Measurements from ENCODE around the gene MET. TPM values are rescaled to one million over a fixed set of nuclear protein-coding genes. Genes with fewer than 3 reads are reported as not detected.

The MET gene
- total RNA-seq, 1 donor from 2014 or later: 23.6 TPM

DNA sequence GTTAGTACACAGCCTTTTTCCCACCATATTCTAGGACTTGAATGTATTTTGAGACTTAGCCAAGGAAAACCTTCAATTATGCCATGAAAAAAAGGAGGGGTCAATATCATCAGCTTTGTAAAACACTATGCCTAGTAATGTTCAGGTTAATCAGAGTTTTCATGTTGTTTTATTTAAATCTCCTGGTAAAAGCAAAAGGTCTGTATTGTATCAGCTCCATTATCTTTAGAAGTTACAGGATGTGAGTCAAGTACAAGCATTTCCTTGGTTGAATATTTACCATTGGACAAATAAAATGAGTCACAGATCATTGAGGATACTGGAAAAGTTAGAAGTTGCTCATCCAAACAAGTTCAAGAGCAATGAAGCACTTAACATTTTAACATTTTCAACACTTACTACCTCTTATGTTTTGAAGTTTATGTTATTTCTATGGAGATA lies 100.4 kb downstream of the MET start:
- H3K9me3 Mint-ChIP-seq (ENCODE audit: low read depth): no peaks in the 10 kb centered on the region
- peaks cover 43% of the 10 kb centered on the region for H3K4me1 Mint-ChIP-seq (ENCODE audit: low read depth)
- H3K27me3 Mint-ChIP-seq (ENCODE audit: low read depth): no peaks in the 10 kb centered on the region
- no peak overlapping the region for H3K27ac Mint-ChIP-seq (ENCODE audit: unreplicated experiment)
- H3K36me3 Mint-ChIP-seq (ENCODE audit: low read depth): peaks cover 11% of the 10 kb centered on the region
- TF ChIP-seq, protein P1, sequence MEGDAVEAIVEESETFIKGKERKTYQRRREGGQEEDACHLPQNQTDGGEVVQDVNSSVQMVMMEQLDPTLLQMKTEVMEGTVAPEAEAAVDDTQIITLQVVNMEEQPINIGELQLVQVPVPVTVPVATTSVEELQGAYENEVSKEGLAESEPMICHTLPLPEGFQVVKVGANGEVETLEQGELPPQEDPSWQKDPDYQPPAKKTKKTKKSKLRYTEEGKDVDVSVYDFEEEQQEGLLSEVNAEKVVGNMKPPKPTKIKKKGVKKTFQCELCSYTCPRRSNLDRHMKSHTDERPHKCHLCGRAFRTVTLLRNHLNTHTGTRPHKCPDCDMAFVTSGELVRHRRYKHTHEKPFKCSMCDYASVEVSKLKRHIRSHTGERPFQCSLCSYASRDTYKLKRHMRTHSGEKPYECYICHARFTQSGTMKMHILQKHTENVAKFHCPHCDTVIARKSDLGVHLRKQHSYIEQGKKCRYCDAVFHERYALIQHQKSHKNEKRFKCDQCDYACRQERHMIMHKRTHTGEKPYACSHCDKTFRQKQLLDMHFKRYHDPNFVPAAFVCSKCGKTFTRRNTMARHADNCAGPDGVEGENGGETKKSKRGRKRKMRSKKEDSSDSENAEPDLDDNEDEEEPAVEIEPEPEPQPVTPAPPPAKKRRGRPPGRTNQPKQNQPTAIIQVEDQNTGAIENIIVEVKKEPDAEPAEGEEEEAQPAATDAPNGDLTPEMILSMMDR (IDR thresholded peaks at IDR 0.05): no peak
- H3K4me3 Mint-ChIP-seq (ENCODE audit: unreplicated experiment): no peak overlapping the region
- no peak for DNase-seq (ENCODE audit: low spot score)

DNA sequence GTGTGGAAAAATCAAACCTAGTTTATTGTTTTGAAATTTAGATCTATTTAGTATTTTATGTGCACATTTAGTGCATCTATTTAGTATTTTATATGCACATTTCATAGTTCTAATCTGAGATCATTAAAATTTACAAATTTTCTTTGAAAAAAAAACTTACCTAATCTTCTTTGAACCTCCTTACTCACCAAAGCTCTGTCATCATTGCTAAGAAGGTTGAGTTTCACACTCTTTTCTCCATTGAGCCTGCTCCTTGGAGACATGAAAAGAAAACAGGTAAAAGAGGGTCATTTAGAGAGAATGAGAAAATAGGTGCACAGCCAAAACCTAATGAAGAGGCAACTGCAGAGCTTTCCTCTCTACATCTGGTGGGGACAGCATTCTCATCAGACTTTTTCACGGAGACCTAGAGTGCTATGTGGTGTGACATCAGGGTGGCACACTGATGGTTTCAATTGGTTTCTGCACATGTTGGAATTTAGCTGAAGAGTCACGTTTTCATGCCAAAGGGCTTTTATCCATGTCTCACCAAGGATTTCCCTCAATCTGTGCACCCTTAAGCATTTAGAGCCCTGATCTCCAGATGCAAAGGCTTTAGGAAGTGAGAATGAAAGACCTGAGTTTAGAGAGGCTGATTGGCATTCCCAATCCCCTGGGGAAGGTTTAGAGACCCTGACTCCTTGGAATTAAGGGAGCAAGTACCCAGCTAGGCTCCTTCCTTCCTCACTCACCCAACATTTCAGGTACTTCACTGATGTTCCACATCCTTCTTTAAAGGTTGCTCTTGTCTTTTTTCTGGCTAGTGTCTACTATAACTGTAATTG lies 101.1 kb downstream of the MET start:
- Mint-ChIP-seq H3K4me1 (ENCODE audit: low read depth) (peaks cover 50% of the 10 kb centered on the region), H3K9me3 (ENCODE audit: low read depth) (no peaks in the 10 kb centered on the region), H3K27me3 (ENCODE audit: low read depth) (no peaks in the 10 kb centered on the region), H3K36me3 (ENCODE audit: low read depth) (peaks cover 11% of the 10 kb centered on the region), H3K27ac (ENCODE audit: unreplicated experiment) (no peak overlapping the region), H3K4me3 (ENCODE audit: unreplicated experiment) (no peak overlapping the region)
- TF ChIP-seq, protein P1 (IDR thresholded peaks at IDR 0.05): no peak
- DNase-seq (ENCODE audit: low spot score): no peak

DNA sequence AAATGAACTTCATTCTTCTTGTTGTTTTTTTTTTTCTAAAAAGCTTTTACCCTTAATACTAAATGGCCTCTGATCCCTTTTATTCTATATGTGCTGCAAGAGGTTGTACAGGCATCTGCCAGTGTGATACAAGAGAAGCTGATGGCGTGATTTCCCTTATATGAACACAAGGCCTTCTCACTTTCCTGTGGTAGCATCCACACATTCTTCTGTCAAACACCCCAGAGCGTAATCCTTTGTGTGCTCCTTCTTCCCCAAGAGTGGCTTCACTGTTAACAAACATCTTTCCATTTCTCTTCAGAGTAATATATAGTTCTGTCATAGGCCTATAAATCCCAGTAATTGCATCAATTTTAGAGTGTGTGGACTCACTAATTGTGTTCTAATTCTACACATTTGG lies 104.0 kb downstream of the MET start:
- Mint-ChIP-seq H3K4me3 (ENCODE audit: unreplicated experiment) (no peak overlapping the region), H3K27me3 (ENCODE audit: low read depth) (no peaks in the 10 kb centered on the region), H3K36me3 (ENCODE audit: low read depth) (peaks cover 8% of the 10 kb centered on the region), H3K9me3 (ENCODE audit: low read depth) (no peaks in the 10 kb centered on the region), H3K4me1 (ENCODE audit: low read depth) (peaks cover 52% of the 10 kb centered on the region), H3K27ac (ENCODE audit: unreplicated experiment) (peak overlapping the region; percentile 22)
- TF ChIP-seq, protein P1 (IDR thresholded peaks at IDR 0.05): no peak
- DNase-seq (ENCODE audit: low spot score): no peak

DNA sequence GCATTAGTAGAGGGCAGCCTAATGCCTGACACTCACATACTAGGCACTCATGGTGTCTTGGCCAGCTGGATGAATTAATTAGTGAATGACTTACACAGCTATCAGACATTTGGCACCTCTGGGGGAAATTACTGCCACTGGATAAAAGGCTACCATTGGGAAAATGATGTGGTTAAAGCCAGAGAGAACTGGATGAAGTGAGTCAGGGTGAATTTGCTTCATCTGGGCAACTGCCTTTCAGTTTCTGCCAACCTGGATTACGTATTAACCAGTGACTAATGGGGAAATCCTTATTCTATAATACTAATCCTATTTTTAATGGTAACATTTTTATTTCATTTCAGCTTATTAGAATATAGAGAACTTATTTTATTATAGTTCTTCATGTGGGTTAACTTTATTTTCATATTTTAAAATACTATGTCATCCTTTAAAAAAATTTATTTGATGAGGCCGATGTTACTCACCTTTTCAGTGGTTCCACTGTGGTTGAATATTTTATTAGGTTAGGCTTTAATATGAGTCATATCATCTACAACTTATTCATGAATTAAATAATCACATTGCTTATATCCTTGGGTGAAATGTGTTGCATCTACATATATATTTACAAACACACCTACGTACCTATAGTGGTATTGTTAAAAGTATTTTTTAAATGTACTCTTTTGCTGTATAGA lies 104.8 kb downstream of the MET start:
- TF ChIP-seq, protein P1 (IDR thresholded peaks at IDR 0.05): no peak
- peaks cover 56% of the 10 kb centered on the region for H3K4me1 Mint-ChIP-seq (ENCODE audit: low read depth)
- H3K36me3 Mint-ChIP-seq (ENCODE audit: low read depth): peaks cover 8% of the 10 kb centered on the region
- H3K4me3 Mint-ChIP-seq (ENCODE audit: unreplicated experiment): no peak overlapping the region
- no peaks in the 10 kb centered on the region for H3K9me3 Mint-ChIP-seq (ENCODE audit: low read depth)
- no peaks in the 10 kb centered on the region for H3K27me3 Mint-ChIP-seq (ENCODE audit: low read depth)
- no peak for DNase-seq (ENCODE audit: low spot score)
- H3K27ac Mint-ChIP-seq (ENCODE audit: unreplicated experiment): peak overlapping the region; percentile 82

DNA sequence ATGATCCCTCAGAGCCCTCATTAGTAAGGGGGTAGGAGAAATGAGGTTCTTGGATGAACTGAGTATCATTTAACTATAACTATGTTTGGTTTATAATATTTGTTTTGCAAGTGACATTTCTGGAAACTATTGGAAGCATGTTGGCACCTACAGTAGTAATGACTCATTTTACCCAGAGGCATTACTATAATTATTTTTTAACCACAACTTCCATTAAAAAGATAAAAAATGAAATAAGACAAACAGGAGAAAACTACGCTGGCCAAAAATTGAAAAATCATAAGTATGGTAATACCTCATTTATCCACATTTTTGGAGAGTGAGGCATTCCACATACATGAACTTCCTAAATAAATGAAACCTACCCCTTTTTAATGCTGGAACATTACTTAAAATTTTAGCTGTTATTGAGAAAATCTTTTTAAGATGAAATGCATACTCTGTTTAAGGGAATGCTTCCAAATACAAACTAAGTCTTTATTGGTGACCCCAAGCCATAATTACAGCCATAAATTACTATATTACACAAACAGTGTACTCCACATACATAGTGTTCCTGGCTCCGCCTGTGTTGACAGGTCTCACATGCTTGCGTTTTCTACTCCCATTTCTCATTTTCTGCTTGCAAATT lies 105.8 kb downstream of the MET start:
- Mint-ChIP-seq H3K36me3 (ENCODE audit: low read depth) (peaks cover 8% of the 10 kb centered on the region), H3K9me3 (ENCODE audit: low read depth) (no peaks in the 10 kb centered on the region), H3K27me3 (ENCODE audit: low read depth) (no peaks in the 10 kb centered on the region), H3K27ac (ENCODE audit: unreplicated experiment) (peak overlapping the region; percentile 82), H3K4me3 (ENCODE audit: unreplicated experiment) (no peak overlapping the region), H3K4me1 (ENCODE audit: low read depth) (peaks cover 56% of the 10 kb centered on the region)
- no peak for DNase-seq (ENCODE audit: low spot score)
- TF ChIP-seq, protein P1 (IDR thresholded peaks at IDR 0.05): no peak

All from chondrocyte (in vitro differentiated cells).